GM20431 (cell line): ENCODE results near the gene CFAP65.

Source experiments
- in situ Hi-C: fragments of 300-500 bp; cut with MseI, MboI; formaldehyde crosslinking; loops from one replicate; pipeline ENCODE4 v1.15.0; 2020; ENCODE audit warnings: low sequenced_read_pairs; ENCODE audit not compliant: unreplicated experiment

CFAP65 gene

DNA sequence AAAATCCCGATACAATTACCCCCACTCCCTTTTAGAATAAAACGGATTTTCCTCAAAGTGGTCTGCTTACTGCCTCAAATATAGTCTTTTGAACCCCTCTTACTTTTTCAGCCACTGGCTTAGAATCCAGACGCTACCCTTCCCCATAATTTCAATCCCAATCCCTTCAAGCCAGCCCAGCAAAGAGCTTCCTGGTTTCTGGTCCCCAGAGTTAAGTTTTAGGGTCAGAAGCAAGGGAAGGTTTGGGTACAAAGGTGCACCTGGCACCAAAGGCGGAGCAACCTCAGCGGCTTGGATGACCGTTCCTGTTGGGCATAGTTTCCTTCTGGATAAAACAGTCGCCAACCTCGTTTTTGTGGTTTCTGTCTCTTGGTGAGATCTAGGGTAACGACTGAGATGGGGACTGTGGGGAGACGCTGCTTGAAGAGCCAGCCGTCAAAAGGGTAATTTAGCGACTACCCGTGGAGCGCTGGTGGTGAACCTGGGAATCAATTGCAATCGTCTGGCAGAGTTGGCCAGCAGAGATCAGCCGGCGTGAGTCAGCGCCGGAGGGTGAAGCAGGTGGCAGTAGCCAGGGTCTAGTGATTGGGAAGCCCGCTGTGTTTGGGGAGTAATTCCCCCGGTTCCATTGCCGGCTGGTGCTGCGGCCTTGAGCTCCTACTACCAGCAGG lies 57.9 kb downstream of the CFAP65 start:
- in situ Hi-C loops: no loop called here

DNA sequence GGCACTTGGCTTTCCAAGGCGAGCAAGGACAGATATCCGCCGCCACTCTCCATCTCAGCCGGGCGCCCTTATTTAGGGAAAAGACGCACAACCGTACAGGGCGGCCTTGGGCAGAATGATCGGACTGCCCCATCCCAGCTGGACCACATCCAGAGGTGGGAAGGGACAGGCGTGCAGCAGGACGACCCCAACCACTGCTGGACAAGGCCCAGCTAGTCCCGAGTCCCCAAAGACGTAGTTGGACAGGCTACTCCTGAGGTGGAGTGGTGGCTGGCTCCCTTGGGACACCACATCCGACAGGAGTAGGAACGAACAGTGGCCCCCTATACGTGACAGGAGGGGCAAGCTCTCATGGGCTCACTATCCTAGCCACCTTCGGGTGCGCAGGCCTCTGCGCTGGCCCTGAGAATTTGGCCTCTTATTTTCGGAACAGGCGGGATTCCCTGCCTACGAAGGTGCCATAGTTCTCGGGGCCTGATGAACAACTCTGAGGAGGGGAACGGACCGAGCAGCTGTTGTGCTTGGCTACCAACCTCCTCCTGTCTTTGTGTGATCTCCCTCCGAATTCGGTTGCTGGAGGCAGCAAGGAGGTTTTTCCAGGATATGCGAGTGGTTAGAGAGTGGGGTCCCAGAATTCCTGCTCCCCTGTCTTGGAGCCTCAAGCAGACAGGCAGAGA lies 58.6 kb downstream of the CFAP65 start:
- in situ Hi-C loops: no loop called here

DNA sequence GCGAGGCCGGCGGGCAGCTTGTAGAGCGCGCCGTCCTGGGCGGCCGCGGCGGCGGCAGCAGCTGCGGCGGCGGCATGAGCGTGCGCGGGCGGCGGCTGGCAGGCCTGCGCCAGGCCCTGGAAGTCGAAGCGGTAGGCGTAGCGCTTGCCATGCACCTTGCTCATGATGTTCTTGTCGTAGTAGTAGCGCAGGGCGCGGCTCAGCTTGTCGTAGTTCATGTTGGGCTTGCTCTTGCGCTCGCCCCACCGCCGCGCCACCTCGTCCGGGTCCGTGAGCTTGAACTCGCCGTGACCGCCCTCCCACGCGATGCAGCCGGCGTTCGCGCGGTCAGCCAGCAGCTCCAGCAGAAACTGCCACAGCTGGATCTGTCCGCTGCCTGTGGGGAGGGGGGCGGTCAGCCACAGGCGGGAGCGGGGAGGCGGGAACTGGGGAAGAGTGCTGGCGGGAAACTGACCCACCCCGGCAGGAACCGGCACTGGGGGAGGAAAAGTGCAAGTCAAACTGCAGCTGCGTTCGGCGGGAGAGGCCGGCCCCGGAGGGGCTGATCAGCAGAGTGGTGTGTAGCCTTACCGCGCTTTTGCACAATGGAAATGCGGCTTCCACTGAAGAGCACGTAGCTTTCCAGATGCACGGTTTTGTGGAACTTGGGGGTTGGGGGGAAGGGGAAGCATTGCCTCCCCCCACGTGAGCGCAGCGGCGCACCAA lies 59.3 kb downstream of the CFAP65 start:
- in situ Hi-C loops: no loop called here

DNA sequence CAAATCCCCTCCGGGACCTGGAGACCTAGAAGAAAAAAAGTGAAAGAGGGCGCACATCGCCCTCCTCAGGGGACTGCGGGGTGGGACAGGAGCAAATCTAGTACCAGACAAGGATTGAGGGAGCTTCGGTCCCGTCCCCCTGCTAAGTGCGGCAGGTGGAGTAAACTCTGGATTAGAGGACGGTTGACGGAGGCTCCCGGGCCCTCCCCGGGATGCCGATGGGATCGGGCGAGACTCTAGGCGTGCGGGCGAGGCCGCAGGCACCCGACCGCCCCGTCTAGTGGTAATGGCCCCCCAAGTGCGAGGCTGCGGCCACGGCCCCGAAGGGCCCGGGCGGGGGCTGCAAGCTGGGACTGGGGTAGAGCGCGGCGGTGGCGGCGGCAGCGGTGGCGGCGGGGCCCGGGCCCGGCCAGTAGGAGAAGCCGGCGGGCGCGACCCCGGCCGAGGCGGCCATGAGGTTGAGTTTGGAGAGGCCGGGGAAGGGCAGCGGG lies 59.9 kb downstream of the CFAP65 start:
- in situ Hi-C loops: no loop called here

DNA sequence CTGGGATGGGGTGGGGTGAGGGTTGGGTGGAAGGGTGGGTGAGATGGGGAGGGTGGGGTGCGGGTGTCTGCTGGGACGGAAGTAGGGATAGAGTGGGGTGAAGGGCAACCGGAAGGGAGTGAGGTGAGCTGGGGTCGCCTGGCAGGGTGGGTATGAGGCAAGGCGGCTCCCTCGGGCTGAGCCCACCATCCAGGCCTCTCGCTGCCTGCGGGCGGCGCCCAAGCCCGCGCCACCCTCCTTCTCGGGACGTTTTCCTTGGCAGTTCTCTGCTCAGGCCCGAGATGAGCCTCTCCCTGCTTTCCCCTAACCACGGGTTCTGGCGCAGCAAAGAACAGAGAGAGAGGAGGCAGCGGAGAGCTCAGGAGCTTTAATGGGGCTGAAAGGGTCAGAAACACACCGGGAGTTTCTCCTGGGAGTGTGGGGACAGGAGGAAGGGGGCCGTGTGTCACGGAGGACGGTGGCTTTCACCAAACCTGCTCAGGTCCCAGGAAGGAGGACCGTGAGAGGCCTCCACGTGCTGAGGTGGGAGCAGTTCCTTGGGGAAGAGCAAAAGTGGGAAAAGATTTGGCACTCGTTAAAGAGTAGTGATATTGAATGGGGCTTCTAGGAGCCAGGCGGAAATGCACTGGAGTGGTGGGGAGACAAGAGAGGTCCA lies 60.5 kb downstream of the CFAP65 start:
- in situ Hi-C loops: no loop called here

DNA sequence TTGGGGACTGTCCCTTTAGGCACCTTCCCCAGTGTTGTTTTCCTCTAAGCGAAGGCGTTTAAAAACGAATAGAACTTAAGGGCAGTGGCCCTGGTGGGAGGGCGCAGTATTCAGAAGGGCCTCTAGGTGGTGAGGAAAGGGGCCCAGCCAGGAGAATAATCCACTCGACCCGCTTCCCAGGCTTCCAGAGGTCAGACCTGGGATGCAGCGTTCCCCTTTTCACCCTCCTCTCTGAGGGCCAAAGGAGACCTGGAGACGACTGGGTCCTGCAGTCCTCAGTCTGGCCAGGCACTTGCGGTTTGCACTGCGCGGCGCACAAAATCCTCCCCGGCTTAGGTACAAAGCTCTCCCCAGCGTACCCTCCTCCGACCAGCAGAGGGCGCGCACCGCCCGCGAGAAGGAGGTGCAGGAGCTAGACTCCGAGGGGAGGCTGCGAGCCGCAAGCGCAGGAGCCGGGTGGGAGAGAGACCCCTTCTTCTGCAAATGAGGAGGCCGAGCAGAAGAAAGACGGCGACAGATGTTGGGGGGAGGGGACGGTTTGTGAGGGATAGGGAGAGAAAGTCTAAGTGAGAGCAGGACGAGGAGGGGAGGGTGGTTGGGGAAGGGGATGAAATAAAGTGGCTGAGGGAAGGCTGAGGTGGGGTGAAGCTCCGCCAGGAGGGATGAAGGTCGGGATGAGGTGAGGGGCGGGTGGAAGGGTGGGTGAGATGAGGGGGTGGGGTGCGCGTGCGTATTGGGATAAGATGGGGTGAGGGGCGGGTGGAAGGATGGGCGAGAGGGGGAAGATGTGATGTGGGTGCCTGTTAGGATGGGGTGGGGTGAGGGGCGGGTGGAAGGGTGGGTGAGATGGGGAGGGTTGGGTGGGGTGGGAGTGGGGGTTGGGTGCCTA lies 61.2 kb downstream of the CFAP65 start:
- in situ Hi-C loops: no loop called here

DNA sequence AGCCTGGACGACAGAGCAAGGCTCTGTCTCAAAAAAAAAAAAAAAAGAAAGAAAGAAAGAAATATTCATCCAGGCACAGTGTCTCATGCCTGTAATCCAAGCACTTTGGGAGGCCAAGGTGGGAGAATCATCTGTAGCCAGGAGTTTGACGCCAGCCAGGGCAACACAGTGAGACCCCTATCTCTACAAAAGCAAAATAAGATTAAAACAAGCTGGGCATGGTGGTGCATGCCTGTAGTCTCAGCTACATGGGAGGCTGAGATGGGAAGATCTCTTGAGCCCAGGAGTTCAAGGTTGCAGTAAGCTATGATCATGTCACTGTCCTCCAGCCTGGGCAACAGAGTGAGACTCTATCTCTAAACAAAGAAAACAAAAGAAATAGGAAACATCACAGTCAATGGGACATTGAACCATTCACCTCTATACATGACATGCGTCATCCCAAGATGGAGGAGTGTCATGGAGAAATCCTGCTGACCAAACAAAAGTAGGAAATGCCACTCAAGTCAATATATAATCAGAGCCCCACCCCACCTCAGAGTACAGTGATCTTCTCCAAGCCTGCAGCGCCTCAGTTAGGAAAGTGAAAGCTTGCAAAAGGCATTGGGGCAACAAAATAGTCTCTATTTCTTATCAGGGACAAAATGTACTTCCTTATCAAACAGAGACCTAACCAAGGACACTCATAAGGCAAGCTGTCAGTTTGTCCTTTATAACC lies 66.1 kb downstream of the CFAP65 start:
- in situ Hi-C loops: no loop called here

DNA sequence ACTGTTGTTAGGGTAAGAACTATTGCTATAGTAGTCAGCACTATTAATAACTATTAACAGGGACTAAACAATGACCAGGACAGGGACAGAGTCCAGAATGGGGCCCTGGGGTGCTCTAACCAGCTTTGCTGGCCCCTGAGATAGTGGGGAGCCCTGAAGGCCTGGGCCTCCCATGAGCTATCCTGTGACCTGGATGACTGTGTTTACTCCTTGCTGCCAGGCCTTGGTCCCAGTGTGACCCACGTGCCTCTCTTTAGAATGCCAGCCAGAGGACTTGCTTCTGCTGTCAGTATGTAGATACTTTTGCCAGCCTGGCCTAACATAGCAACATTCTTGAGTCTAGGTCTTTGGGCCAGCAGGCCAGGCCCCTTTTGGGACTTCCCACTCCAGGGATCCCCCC lies 70.4 kb downstream of the CFAP65 start:
- in situ Hi-C loops: no loop called here

DNA sequence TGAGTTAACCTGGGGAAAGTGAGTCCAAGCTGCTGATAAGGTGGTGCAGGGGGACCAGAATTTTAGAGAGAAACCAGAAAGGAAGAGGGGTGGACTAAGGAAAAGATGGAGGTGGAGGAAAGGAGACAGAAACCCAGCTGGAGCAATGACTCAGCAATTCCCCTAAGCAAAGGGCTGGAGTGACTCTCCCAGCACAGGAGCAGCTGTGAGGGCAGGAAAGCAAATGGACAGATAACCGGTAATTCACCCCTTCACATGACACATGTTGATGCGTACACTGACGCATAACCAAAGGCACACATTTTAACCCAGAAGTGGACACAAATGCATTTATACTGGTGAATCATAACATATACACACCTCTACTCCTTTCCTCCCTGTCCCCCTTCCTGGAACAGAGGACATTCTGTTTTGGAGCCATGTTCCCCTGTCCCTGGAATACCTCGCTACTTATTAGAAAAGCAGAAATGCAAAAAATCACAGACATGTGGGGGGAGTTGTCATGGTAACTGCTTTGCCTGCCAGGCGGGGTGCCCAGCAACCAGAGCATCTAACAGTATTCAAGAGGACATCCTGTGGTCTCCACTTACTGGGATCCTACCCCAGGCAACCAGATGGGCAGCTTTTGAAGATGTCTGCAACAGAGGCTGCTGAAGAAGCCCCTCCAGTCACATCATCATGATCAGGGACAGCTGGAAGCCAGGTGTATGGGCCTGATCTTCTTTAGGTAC lies 77.1 kb downstream of the CFAP65 start:
- in situ Hi-C loops: no loop called here

DNA sequence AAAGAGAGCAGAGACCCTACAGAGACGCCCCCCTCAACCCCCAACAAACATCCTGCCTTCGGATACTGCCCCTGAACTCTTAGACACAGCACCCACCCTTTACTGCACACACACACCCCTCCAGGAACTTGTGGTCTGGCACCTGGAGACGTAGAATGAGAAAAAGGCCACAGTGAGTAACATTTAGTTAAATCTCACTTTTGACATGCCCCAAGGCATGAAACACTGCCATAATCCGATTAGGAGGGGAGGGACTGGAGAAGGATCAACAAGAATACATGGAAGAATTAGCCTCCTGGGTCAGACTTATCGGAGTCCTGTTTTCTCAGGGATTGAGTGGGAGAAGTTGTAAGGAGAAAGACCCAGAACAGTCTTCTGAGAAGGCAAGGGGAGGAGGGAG lies 77.7 kb downstream of the CFAP65 start:
- in situ Hi-C loops: no loop called here

DNA sequence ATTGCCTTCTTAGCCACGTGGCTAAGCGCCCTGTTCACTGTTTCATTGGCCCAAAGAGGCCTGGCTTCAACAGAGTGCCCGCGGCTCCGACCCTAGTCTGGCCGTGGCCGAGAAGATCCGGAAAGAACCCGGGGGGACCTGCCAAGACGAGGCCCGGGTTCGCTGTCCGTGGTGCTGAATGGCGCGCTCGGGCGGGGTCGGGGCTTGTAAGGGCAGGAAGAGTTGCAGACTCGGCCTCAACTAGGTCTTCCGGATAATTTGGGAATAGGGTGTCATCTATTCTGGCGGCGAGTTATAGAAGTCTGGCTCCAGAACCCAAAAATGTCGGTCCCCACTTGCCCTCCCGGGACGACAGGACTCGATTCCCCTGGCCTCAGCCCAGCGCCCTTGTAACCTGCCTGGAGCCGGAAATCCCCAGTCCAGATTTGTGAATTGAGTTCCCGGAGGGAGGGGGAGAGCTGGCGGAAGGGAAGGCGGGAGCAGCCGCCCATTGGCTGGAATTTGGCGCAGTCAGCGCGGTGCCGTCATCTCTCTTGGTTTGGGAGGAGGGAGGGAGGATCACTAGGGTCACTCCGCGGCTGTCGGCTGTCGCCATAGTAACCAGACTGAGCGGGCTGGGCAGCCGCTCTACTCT lies 78.3 kb downstream of the CFAP65 start:
- in situ Hi-C loops: no loop called here

DNA sequence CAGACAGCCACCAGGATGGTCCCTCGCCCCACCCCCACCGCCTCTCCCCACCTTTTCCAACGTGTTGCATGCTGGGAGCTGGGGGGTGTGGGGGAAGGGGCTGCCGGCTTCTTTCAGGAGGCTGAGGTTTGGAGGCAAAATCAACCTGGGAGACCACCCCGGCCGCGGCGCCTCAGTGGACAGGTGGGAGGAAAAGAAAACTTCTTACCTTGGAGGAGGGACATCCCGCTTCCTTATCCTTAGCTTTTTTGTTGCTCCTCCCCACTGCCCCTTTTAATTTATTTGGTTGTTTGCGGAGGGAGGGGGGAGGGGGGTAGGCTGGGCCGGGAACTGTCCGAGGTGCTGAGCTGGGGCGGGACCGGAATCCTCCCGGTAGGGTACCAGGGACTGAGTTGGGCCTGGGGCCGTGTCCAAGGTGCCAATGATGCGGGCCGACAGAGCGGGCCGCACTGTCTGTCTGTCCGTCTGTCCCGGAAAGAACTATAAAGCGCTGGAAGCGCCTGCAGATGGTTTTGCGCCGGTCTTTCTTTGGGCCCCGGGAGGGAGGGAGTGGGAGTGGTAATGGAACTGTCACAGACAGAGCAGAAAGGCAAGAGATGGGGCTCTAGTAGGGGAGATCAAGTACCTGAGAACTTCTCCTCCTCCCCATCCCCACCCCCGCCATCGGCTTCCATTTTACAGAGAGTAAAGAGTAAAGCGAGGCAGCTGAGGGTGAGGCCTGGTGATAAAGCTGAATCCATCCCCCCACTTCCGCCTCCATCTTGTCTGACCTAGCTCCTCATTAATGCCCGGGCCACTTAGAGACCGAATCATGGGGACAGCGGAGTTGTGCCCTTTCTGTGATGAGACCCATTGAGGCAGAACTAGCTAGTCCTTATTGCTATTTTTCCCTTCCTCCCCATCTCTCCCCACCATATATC lies 79.4 kb downstream of the CFAP65 start:
- in situ Hi-C loops: no loop called here

DNA sequence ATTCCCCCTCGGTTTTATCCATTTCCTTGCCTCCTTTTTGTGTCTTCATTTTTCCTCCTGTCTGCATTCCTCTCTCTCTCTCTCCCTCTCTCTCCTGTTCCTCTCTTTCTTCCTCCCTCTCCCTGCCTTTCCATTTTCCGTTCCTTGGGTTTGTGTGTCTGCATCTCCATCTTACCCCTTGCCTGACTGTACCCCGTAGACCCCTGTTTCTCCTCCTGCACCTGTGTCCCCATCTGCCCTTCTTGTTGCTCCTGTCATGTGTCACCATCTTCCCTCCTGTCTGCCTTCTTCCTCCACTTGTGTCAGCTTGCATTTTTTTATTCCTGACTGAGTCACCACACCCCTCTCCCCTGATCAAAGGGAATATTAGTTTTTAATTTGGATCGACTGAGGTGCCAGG lies 80.1 kb downstream of the CFAP65 start:
- in situ Hi-C loops: no loop called here

DNA sequence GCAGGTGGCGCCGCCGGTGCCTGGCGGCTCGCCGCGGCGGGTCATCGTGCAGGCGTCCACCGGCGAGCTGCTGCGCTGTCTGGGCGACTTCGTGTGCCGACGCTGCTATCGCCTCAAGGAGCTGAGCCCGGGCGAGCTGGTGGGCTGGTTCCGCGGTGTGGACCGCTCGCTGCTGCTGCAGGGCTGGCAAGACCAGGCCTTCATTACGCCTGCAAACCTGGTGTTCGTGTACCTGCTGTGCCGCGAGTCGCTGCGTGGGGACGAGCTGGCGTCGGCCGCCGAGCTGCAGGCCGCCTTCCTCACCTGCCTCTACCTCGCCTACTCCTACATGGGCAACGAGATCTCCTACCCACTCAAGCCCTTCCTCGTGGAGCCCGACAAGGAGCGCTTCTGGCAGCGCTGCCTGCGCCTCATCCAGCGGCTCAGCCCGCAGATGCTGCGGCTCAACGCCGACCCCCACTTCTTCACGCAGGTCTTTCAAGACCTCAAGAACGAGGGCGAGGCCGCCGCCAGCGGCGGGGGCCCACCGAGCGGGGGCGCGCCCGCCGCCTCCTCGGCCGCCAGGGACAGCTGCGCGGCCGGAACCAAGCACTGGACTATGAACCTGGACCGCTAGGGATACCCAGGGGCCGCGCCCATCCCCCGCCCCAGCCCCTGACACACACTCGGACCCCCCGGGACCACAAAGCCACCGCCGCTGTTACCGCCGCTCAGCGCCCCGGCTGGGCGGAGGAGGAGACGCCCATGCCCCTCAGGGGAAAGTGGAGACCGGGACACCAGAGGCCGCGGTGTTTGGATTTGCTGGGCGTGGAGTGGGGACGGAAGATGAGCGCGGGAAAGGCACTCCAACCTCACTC lies 80.8 kb downstream of the CFAP65 start:
- in situ Hi-C loops: no loop called here

DNA sequence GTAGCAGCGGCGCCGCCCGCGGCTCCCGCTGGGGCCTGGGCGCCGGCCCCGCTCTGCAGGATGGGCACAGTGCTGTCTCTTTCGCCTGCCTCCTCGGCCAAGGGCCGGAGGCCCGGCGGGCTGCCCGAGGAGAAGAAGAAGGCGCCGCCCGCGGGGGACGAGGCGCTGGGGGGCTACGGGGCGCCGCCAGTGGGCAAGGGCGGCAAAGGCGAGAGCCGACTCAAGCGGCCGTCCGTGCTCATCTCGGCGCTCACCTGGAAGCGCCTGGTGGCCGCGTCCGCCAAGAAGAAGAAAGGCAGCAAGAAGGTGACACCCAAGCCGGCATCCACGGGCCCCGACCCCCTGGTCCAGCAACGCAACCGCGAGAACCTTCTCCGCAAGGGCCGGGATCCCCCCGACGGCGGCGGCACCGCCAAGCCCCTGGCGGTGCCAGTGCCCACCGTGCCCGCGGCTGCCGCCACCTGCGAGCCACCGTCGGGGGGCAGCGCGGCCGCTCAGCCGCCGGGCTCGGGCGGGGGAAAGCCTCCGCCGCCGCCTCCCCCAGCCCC lies 81.5 kb downstream of the CFAP65 start:
- in situ Hi-C loops: no loop called here
